H1 (cell line): Measurements from ENCODE around the gene AGPS. TPM values are rescaled to one million over a fixed set of nuclear protein-coding genes. Genes with fewer than 3 reads are reported as not detected.

Experiments used
- CTCF ChIA-PET: fragments of 300-600 bp; sonication (Branson Sonifier 250); formaldehyde crosslinking; loops from one replicate; lab custom pipeline; 2021; ENCODE audit not compliant: partially characterized antibody; lab: Charles Lee
- POLR2A ChIA-PET: fragments of 300-600 bp; sonication (Branson Sonifier 250); formaldehyde crosslinking; loops from one replicate; lab custom pipeline; 2021; ENCODE audit warnings: inconsistent platforms; ENCODE audit not compliant: partially characterized antibody; lab: Charles Lee
- DNase-seq, 2 experiments: peaks; one replicate each; pipeline versions ENCODE4 v3.0.0 to v3.0.0-alpha.2; 2010 to 2022; ENCODE audit warnings: low spot score in 2 of 2, low read depth in 1 of 2, mixed read lengths in 1 of 2
- FAIRE-seq: peaks from 2 replicates; lab custom pipeline; 2011; peaks lifted over from hg19 to GRCh38; lab: Jason Lieb, UNC
- H2AFZ ChIP-seq: 2 replicates; pipeline ENCODE4 v1.8.1; 2012; ENCODE audit warnings: low read length, inconsistent platforms
- H2AK5ac ChIP-seq: 2 replicates; pipeline ENCODE4 v1.6.1; 2013; ENCODE audit warnings: low read depth, low read length
- H2BK120ac ChIP-seq: replicated peaks from 2 replicates; pipeline ENCODE3; 2013; ENCODE audit warnings: low read depth, low read length, inconsistent platforms
- H2BK12ac ChIP-seq: 2 replicates; pipeline ENCODE4 v1.6.1; 2013; ENCODE audit warnings: low read depth, low read length
- H2BK15ac ChIP-seq: 2 replicates; pipeline ENCODE4 v1.6.1; 2013; ENCODE audit warnings: low read length
- H2BK20ac ChIP-seq: 2 replicates; pipeline ENCODE4 v1.6.1; 2013; ENCODE audit warnings: low read length
- H2BK5ac ChIP-seq: 2 replicates; pipeline ENCODE4 v1.6.1; 2013; ENCODE audit warnings: low read depth, low read length
- H3K14ac ChIP-seq: 2 replicates; pipeline ENCODE4 v1.6.1; 2013; ENCODE audit warnings: inconsistent platforms; ENCODE audit not compliant: insufficient read length
- H3K18ac ChIP-seq: 2 replicates; pipeline ENCODE4 v1.6.1; 2013; ENCODE audit warnings: low read length; ENCODE audit errors: extremely low read depth
- H3K23ac ChIP-seq: 2 replicates; pipeline ENCODE4 v1.6.1; 2013; ENCODE audit warnings: inconsistent platforms; ENCODE audit not compliant: insufficient read length
- H3K23me2 ChIP-seq: 2 replicates; pipeline ENCODE4 v1.6.1; 2013; ENCODE audit warnings: low read depth, low read length
- H3K27ac ChIP-seq: 2 replicates; pipeline ENCODE4 v1.6.1; 2011; ENCODE audit warnings: low read depth, low read length, inconsistent platforms
- H3K27me3 ChIP-seq, 4 experiments: replicated peaks in 1 of 4; 1 replicate in 1 of 4; 2 replicates in 3 of 4; pipeline versions ENCODE4 v1.6.1 to v1.8.1; 2011 to 2013; ENCODE audit warnings: low read length in 3 of 4, mild to moderate bottlenecking in 3 of 4, inconsistent platforms in 2 of 4, mixed read lengths in 2 of 4, moderate library complexity in 1 of 4; ENCODE audit not compliant: control insufficient read depth in 3 of 4, insufficient read depth in 3 of 4; ENCODE audit errors: extremely low read depth in 1 of 4
- H3K36me3 ChIP-seq, 4 experiments: 2 replicates each; pipeline versions ENCODE4 v1.6.1 to v1.8.1; 2011 to 2013; ENCODE audit warnings: mild to moderate bottlenecking in 4 of 4, low read length in 3 of 4, moderate library complexity in 2 of 4, control low read depth in 1 of 4, inconsistent platforms in 1 of 4; ENCODE audit not compliant: insufficient read depth in 4 of 4, control insufficient read depth in 2 of 4
- H3K4ac ChIP-seq: replicated peaks from 2 replicates; pipeline ENCODE3; 2013; ENCODE audit warnings: low read length, low read depth, mixed read lengths, inconsistent platforms; ENCODE audit not compliant: insufficient read length
- H3K4me1 ChIP-seq, 4 experiments: replicated peaks in 1 of 4; 1 replicate in 1 of 4; 2 replicates in 3 of 4; pipeline versions ENCODE4 v1.6.1 to v1.8.1; 2011 to 2013; ENCODE audit warnings: low read length in 3 of 4, inconsistent platforms in 2 of 4, mixed read lengths in 1 of 4; ENCODE audit not compliant: insufficient read depth in 4 of 4, control insufficient read depth in 3 of 4
- H3K4me2 ChIP-seq, 2 experiments: 2 replicates each; pipeline versions ENCODE4 v1.6.1 to v1.8.1; 2011 to 2013; ENCODE audit warnings: low read depth in 2 of 2, low read length in 2 of 2, control low read depth in 1 of 2, inconsistent platforms in 1 of 2, mild to moderate bottlenecking in 1 of 2; ENCODE audit not compliant: insufficient read depth in 1 of 2
- H3K4me3 ChIP-seq, 4 experiments: fragments of 200-600, 300-600 bp in 1 of 4; sonication (generic), shearing (Covaris generic), sonication (Bioruptor Twin) in 1 of 4; 2 replicates each; pipeline versions ENCODE4 v1.5.1 to v1.8.1; 2011 to 2016; ENCODE audit warnings: low read length in 4 of 4, low read depth in 3 of 4, control low read depth in 2 of 4, inconsistent platforms in 2 of 4, mild to moderate bottlenecking in 2 of 4, mixed read lengths in 1 of 4, moderate library complexity in 1 of 4; ENCODE audit not compliant: insufficient read depth in 2 of 4; ENCODE audit errors: extremely low read depth in 1 of 4
- H3K56ac ChIP-seq: replicated peaks from 2 replicates; pipeline ENCODE3; 2013; ENCODE audit warnings: low read depth, mild to moderate bottlenecking, mixed read lengths, low read length, inconsistent platforms; ENCODE audit not compliant: insufficient read length
- H3K79me1 ChIP-seq: 2 replicates; pipeline ENCODE4 v1.6.1; 2013; ENCODE audit warnings: low read depth, low read length, control low read depth
- H3K79me2 ChIP-seq, 2 experiments: 2 replicates each; pipeline versions ENCODE4 v1.6.1 to v1.8.1; 2012 to 2013; ENCODE audit warnings: low read length in 2 of 2, mild to moderate bottlenecking in 2 of 2, inconsistent platforms in 1 of 2; ENCODE audit not compliant: insufficient read depth in 2 of 2, control insufficient read depth in 1 of 2
- H3K9ac ChIP-seq, 4 experiments: replicated peaks in 1 of 4; 1 replicate in 1 of 4; 2 replicates in 3 of 4; pipeline versions ENCODE4 v1.6.1 to v1.8.1; 2011 to 2013; ENCODE audit warnings: low read depth in 3 of 4, low read length in 3 of 4, control low read depth in 2 of 4, mild to moderate bottlenecking in 2 of 4, moderate library complexity in 2 of 4, inconsistent platforms in 1 of 4; ENCODE audit errors: extremely low read depth in 1 of 4
- H3K9me3 ChIP-seq, 2 experiments: 2 replicates each; pipeline versions ENCODE4 v1.6.1 to v1.8.1; 2012 to 2013; ENCODE audit warnings: mild to moderate bottlenecking in 2 of 2, moderate library complexity in 2 of 2, control low read depth in 1 of 2, inconsistent platforms in 1 of 2, low read depth in 1 of 2, low read length in 1 of 2, mixed read lengths in 1 of 2; ENCODE audit not compliant: insufficient read depth in 2 of 2
- H4K20me1 ChIP-seq, 2 experiments: replicated peaks in 1 of 2; 2 replicates each; pipeline versions ENCODE3 to v1.8.1; 2011 to 2013; ENCODE audit warnings: inconsistent platforms in 2 of 2, low read length in 2 of 2, mild to moderate bottlenecking in 1 of 2; ENCODE audit not compliant: insufficient read depth in 2 of 2, control insufficient read depth in 1 of 2
- H4K5ac ChIP-seq: 2 replicates; pipeline ENCODE4 v1.6.1; 2013; ENCODE audit warnings: low read length, low read depth, mixed read lengths, inconsistent platforms; ENCODE audit not compliant: insufficient read length
- H4K8ac ChIP-seq: 2 replicates; pipeline ENCODE4 v1.8.0; 2013; ENCODE audit warnings: mild to moderate bottlenecking, moderate library complexity, low read length, inconsistent platforms; ENCODE audit not compliant: insufficient read depth; ENCODE audit errors: extremely low read depth
- H4K91ac ChIP-seq: replicated peaks from 2 replicates; pipeline ENCODE3; 2013; ENCODE audit warnings: low read length, mixed read lengths, inconsistent platforms; ENCODE audit not compliant: insufficient read length
- BACH1 ChIP-seq: IDR thresholded peaks from 2 replicates; pipeline ENCODE4 v1.6.1; 2012; ENCODE audit warnings: low read length, improper control_type of control experiment
- RAD21 ChIP-seq, 2 experiments: IDR thresholded peaks in 1 of 2; conservative IDR thresholded peaks in 1 of 2; 2 replicates each; pipeline ENCODE4 v1.6.1; 2011; ENCODE audit warnings: low read depth in 2 of 2, low read length in 2 of 2, improper control_type of control experiment in 1 of 2, inconsistent platforms in 1 of 2, mild to moderate bottlenecking in 1 of 2, moderate library complexity in 1 of 2
- SUZ12 ChIP-seq: fragments of 200-600 bp; sonication (generic); IDR thresholded peaks from 2 replicates; pipeline ENCODE4 v1.6.1; 2012; ENCODE audit warnings: mild to moderate bottlenecking, inconsistent platforms, low read length, moderate library complexity, mixed read lengths
- WGBS, 2 experiments: shearing (Covaris generic) in 1 of 2; methylation state at CpG; one replicate each; pipeline versions ENCODE4 v1.1.6 to v1.1.7; 2013 to 2015; ENCODE audit warnings: low lambda C conversion rate in 2 of 2, mixed read lengths in 2 of 2, inconsistent platforms in 1 of 2, low coverage in 1 of 2, missing lambda C conversion rate in 1 of 2; ENCODE audit not compliant: insufficient replicate concordance in 2 of 2, insufficient coverage in 1 of 2, insufficient read length in 1 of 2; ENCODE audit errors: extremely low coverage in 1 of 2, missing lambda C conversion rate in 1 of 2; 5-methylcytosine and 5-hydroxymethylcytosine counted together
- polyA plus RNA-seq, 7 experiments: library from polyadenylated mRNA; depleted of rRNA in 3 of 7; stranded (reverse) in 5 of 7; unstranded in 2 of 7; fragments of >200 nt in 5 of 7; fragments of 200-250 nt in 2 of 7; gene quantifications; 1 replicate in 5 of 7; 2 replicates in 1 of 7; 4 replicates in 1 of 7; pipeline versions ENCODE4 v1.2.1 to v1.2.3, GENCODE V29; 2011 to 2013; ENCODE audit warnings: missing spikeins in 2 of 7, mixed read lengths in 2 of 7
- total RNA-seq: library from RNA; stranded (reverse); fragmentation: NEBNext Ultra II Directional; extraction: Animal tissue kit (Norgen Biotek cat#: 25700); gene quantifications from 2 replicates; pipeline ENCODE4 v1.2.1, GENCODE V29; 2021
- TF ChIP-seq, protein P1 (sequence below), 3 experiments: IDR thresholded peaks; 1 replicate in 2 of 3; 2 replicates in 1 of 3; pipeline versions ENCODE4 v1.5.1 to v1.6.1; 2011; ENCODE audit warnings: low read length in 3 of 3, mild to moderate bottlenecking in 3 of 3, inconsistent platforms in 2 of 3, low read depth in 1 of 3, moderate library complexity in 1 of 3; ENCODE audit not compliant: insufficient read depth in 1 of 3; ENCODE audit errors: control extremely low read depth in 1 of 3

Gene AGPS
- total and polyA plus RNA-seq, 2 of the 8 experiments (the other 6 are each of a cell fraction or from before 2014, with no cell fraction given) = 7.3 to 57.8 TPM

DNA sequence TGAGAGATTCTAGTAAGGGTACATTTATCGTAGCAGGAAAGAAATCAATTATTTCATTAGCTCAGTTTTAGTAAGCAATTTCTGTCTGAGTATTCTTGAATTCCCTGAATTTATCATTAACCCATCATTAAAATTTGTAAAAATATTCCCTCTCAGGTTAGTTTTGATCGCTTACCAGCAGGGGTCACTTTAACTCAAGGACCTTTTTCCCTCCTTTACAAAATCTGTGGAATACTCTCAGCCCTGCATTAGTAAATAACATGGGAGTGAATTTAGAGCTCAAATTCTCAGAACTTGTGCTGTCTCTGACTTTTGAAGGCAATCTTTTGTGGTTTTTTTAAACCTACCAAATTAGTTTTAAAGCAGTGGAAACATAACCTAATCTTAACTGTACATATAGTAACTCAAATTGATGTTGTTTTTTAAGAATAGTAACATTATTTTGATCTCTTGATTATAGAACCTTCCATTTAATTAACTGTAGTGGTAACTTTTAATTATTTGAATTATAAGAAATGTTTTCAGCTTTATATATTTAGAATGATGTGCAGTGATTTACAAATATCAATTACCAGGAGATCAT is 97.2 kb downstream of the AGPS start:
- POLR2A ChIA-PET = no interaction called here
- Histone ChIP-seq H3K4me1 (no peaks in the 10 kb centered on the region), H2BK20ac (no peak overlapping the region), H3K56ac (no peak overlapping the region), H2BK12ac (no peak overlapping the region), H4K20me1 (no peaks in the 10 kb centered on the region), H4K91ac (no peak overlapping the region), H3K27me3 (no peaks in the 10 kb centered on the region), H3K14ac (no peak overlapping the region), H3K79me1 (no peaks in the 10 kb centered on the region), H4K5ac (no peak overlapping the region), H2AK5ac (no peak overlapping the region), H3K9me3 (no peaks in the 10 kb centered on the region; a peak in 1 of 4 replicates), H3K79me2 (no peaks in the 10 kb centered on the region), H3K23ac (no peak overlapping the region), H3K23me2 (no peaks in the 10 kb centered on the region), H3K4me3 (no peak overlapping the region), H3K18ac (no peak overlapping the region), H2AFZ (no peak overlapping the region), H3K36me3 (no peaks in the 10 kb centered on the region; a peak in 1 of 8 replicates), H3K9ac (no peak overlapping the region), H4K8ac (no peak overlapping the region), H3K4ac (no peak overlapping the region), H3K27ac (no peak overlapping the region), H3K4me2 (no peak overlapping the region), H2BK120ac (no peak overlapping the region), H2BK5ac (no peak overlapping the region), H2BK15ac (no peak overlapping the region)
- CTCF ChIA-PET = interaction anchor here (0.6 to 2.9 kb wide), 37 partner anchors 10 to 836 kb away, joined by 3 to 22 read pairs (median 4); no protein-coding TSS in a partner anchor
- 49% methylated on average over 2 of the region's 2 CpGs; no CpG with 5 or more reads in 1 of the 2 experiments for WGBS, 2 experiments
- FAIRE-seq (peak; percentile 52), DNase-seq (no peak)
- TF ChIP-seq BACH1 (no peak), RAD21 (IDR thresholded peaks at IDR 0.05 in 1 of 2, conservative IDR thresholded peaks at IDR 0.05 in 1 of 2; ENCODE audit: low read depth in 2 of 2, low read length in 2 of 2) (peak; percentile 64 to 65), SUZ12 (no peak)
- TF ChIP-seq, protein P1, sequence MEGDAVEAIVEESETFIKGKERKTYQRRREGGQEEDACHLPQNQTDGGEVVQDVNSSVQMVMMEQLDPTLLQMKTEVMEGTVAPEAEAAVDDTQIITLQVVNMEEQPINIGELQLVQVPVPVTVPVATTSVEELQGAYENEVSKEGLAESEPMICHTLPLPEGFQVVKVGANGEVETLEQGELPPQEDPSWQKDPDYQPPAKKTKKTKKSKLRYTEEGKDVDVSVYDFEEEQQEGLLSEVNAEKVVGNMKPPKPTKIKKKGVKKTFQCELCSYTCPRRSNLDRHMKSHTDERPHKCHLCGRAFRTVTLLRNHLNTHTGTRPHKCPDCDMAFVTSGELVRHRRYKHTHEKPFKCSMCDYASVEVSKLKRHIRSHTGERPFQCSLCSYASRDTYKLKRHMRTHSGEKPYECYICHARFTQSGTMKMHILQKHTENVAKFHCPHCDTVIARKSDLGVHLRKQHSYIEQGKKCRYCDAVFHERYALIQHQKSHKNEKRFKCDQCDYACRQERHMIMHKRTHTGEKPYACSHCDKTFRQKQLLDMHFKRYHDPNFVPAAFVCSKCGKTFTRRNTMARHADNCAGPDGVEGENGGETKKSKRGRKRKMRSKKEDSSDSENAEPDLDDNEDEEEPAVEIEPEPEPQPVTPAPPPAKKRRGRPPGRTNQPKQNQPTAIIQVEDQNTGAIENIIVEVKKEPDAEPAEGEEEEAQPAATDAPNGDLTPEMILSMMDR (IDR thresholded peaks at IDR 0.05; ENCODE audit: control extremely low read depth in 1 of 3, insufficient read depth in 1 of 3, low read depth in 1 of 3, low read length in 3 of 3) = peak in 2 of 3 experiments; percentile 29 to 38; a peak in 2 of 4 replicates
